Stimulated activated CD4-positive, alpha-beta T cell treated with anti-CD3 and anti-CD28 coated beads, Interleukin-4, amount 100 ng/mL, for 4 hours (primary cell): Measurements from ENCODE around the gene FAM43B.

Source experiments
- DNase-seq, 2 experiments: peaks; one replicate each; pipeline ENCODE4 v3.0.0-alpha.2; 2020

The FAM43B gene

GRCh38 chr1:20593756-20594155 lies 41.4 kb downstream of the FAM43B start:
- no peak for DNase-seq

DNA sequence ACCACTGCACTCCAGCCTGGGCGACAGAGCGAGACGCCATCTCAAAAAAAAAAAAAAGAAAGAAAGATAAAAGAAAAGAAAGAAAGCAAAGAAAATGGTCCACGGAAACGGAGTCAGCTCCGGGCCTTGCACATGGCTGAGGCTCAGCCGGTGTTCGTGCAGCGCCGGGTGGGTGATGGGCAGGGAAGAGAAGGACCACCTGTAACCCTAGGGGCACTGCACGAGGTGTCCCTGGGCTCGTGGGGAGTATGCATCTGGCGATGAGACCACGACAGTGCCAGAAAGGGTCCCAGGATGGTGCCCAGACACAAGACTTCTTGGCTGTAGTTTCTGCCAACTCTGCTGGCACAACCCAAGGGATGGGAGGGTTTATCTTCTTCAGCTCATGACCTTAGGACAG lies 42.4 kb downstream of the FAM43B start:
- no peak for DNase-seq

DNA sequence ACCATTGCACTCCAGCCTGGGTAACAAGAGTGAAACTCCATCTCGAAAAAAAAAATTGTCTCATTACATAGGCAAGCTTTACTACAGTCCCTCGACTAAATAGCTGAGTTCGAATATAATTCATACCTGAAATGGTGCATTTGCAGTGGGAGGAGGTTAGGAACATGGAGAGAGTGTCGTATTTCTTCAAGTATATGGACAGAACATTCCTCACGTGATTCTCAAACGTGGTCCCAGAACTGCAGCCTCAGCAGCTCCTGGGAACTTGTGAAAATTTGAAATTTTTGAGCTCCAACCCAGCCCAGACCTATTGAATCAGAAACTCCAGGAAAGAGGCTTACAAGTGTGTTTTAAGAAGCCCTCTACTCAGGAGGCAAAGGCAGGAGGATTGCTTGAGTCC lies 43.7 kb downstream of the FAM43B start:
- DNase-seq = no peak

GRCh38 chr1:20597650-20598049 lies 45.3 kb downstream of the FAM43B start:
- DNase-seq = no peak

GRCh38 chr1:20600156-20600555 lies 47.8 kb downstream of the FAM43B start:
- DNase-seq = no peak

- no peak for DNase-seq
Observed at GRCh38 chr1:20601129-20601825, 48.9 kb downstream of the FAM43B start.

DNA sequence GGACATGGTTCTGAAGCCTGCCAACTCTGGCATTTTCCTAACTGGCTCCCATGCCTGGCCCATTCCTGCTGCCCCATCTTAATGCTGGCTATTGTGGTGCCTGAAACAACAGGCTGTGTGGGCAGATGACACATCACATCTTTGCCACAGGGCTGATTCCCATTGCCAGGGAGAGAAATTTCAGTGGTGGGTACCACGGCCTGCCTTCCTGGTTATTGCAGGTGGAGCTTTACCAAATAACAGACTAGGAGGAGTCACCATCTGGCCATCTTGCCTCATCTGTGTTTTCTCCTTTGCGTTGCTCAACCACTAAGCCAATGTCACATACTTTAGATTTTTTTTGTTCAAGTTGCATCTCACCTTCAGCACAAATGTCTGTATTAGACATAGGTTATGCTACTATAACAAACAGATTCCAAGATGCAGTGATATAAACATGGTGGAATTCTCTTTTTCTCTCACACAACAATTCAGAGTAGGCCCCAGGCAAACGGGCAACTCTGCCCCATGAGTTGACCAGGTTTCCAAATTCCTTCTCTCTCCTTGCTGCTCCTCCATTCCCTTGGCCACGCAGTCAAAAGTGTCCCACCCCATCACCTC lies 50.6 kb downstream of the FAM43B start:
- no peak for DNase-seq

- DNase-seq = no peak
Observed at GRCh38 chr1:20603504-20604464, 51.4 kb downstream of the FAM43B start.
